Lower leg skin (tissue), 4 donors: ENCODE results near the gene HOXC13. TPM values are rescaled to one million over a fixed set of nuclear protein-coding genes. Genes with fewer than 3 reads are reported as not detected.

ENCODE experiments used
- DNase-seq, 2 donors: peaks; one replicate each; pipeline ENCODE4 v3.0.0-alpha.2; 2019; ENCODE audit warnings: low spot score in 2 of 2
- H3K4me3 ChIP-seq: fragments of 200-600 bp; sonication (generic); 2 replicates; pipeline ENCODE4 v1.5.1; 2017; ENCODE audit warnings: mild to moderate bottlenecking, low read depth; ENCODE audit not compliant: poor library complexity, severe bottlenecking
- POLR2A ChIP-seq, 2 donors: fragments of 450-650 bp; IDR thresholded peaks; one replicate each; pipeline ENCODE4 v1.6.1; 2016 to 2017; ENCODE audit warnings: antibody characterized with exemption in 2 of 2, mild to moderate bottlenecking in 1 of 2, moderate library complexity in 1 of 2
- WGBS, 2 donors: methylation state at CpG; one replicate each; pipeline ENCODE4 v1.1.5; 2018; 5-methylcytosine and 5-hydroxymethylcytosine counted together
- intact Hi-C: fragments of 100-400 bp; cut with DNase I; formaldehyde crosslinking; loops from one replicate; pipeline ENCODE4 v1.15.0; 2023; ENCODE audit warnings: low total_unique reads
- total RNA-seq, 4 donors: library from RNA; depleted of rRNA; stranded (reverse); fragments of >200 nt; gene quantifications; one replicate each; pipeline ENCODE4 v1.1.0, GENCODE V29; 2016
- TF ChIP-seq, protein P1 (sequence below), 3 donors: fragments of 450-650 bp; IDR thresholded peaks; one replicate each; pipeline ENCODE4 v1.5.1; 2016; ENCODE audit warnings: antibody characterized with exemption in 3 of 3, mild to moderate bottlenecking in 3 of 3, moderate library complexity in 2 of 3

Gene HOXC13
- total RNA-seq, 4 donors from 2014 or later: 9.8 to 14.9 (median 11.2) TPM

- no peak for DNase-seq
Measured at GRCh38 chr12:53985994-53986685, 47.5 kb downstream of the HOXC13 start.

DNA sequence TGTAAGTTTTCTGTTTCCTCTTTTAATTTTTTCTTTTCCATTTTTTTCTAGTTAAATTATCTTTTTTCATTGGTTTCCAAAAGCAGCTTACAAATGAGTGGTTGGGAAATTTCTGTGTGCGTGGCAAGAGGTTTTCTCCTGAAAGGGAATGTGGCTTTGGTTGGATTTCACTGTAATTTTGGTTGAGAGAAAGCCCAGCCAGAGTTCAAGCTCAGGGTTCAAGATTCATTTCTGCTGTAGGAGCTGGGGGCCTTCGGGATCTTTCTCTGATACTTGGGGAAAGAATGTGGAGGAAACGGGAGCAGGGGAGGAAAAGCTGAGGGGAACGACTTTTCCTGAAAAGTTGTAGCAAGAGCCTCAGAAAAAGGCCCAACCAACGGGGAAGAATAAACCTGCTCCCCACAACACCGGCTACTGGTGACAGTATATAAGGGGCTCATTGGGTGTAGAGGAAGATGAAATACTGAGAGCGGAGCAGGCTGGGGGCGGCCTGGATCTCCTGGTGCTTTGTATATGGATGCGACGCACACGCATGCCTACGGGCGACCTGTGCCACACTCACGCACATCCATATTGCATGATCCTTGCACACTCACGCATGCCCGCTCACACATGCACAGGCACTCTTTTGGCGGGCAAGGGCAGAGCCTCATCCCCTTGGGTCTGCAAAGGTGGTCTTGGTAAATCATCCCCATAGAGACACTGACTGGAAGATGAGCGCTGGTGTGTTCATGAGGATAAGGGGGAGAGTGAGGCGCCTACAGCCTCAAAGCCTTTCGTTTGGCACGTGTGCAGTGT lies 48.3 kb downstream of the HOXC13 start:
- intact Hi-C loops: no loop called here
- no peak for TF ChIP-seq POLR2A (IDR thresholded peaks at IDR 0.05)
- TF ChIP-seq, protein P1, sequence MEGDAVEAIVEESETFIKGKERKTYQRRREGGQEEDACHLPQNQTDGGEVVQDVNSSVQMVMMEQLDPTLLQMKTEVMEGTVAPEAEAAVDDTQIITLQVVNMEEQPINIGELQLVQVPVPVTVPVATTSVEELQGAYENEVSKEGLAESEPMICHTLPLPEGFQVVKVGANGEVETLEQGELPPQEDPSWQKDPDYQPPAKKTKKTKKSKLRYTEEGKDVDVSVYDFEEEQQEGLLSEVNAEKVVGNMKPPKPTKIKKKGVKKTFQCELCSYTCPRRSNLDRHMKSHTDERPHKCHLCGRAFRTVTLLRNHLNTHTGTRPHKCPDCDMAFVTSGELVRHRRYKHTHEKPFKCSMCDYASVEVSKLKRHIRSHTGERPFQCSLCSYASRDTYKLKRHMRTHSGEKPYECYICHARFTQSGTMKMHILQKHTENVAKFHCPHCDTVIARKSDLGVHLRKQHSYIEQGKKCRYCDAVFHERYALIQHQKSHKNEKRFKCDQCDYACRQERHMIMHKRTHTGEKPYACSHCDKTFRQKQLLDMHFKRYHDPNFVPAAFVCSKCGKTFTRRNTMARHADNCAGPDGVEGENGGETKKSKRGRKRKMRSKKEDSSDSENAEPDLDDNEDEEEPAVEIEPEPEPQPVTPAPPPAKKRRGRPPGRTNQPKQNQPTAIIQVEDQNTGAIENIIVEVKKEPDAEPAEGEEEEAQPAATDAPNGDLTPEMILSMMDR (IDR thresholded peaks at IDR 0.05): no peak
- WGBS, 2 donors: 13 to 21% methylated on average over 21 of the region's 21 CpGs
- no peak for DNase-seq
- no peak overlapping the region for H3K4me3 ChIP-seq

More at GRCh38 chr12:53985994-53986685, 47.5 kb downstream of the HOXC13 start:
- intact Hi-C loops: no loop called here
- WGBS, 2 donors: 1% methylated on average over 15 to 35 of the region's 50 CpGs
- TF ChIP-seq, protein P1 (IDR thresholded peaks at IDR 0.05): no peak
- peak overlapping the region; percentile 41 for H3K4me3 ChIP-seq

DNA sequence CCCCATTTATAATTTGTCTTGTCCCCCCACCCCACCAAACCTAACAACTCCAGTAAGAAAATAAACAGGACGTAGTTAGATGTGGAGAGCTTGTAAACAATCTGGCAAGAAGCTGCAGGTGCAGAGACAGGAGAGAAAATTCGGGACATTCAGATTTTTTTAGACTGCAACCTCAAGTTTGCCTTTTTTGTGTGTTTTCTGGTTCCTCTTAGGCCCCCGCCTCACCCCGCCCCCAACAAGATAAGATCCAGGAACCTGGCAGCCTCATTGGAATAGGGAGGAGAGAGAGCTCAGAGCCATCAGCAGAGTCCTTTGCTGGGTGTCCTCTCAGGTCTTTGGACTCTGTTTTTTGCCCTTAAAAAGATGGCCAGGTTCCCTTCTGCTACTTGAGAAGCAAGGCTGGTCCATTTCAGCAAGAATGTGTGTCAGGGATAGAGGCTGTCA lies 49.2 kb downstream of the HOXC13 start:
- no peak for TF ChIP-seq POLR2A (IDR thresholded peaks at IDR 0.05)
- TF ChIP-seq, protein P1 (IDR thresholded peaks at IDR 0.05): no peak
- 14 to 15% methylated on average over 4 of the region's 4 CpGs for WGBS, 2 donors
- intact Hi-C loops: no loop called here
- no peak for DNase-seq
- H3K4me3 ChIP-seq: no peak overlapping the region

GRCh38 chr12:53988541-53989226 lies 50.1 kb downstream of the HOXC13 start:
- DNase-seq: no peak
- 4 to 8% methylated on average over 5 of the region's 5 CpGs for WGBS, 2 donors
- H3K4me3 ChIP-seq: no peak overlapping the region
- intact Hi-C loops: no loop called here
- no peak for TF ChIP-seq POLR2A (IDR thresholded peaks at IDR 0.05)

DNA sequence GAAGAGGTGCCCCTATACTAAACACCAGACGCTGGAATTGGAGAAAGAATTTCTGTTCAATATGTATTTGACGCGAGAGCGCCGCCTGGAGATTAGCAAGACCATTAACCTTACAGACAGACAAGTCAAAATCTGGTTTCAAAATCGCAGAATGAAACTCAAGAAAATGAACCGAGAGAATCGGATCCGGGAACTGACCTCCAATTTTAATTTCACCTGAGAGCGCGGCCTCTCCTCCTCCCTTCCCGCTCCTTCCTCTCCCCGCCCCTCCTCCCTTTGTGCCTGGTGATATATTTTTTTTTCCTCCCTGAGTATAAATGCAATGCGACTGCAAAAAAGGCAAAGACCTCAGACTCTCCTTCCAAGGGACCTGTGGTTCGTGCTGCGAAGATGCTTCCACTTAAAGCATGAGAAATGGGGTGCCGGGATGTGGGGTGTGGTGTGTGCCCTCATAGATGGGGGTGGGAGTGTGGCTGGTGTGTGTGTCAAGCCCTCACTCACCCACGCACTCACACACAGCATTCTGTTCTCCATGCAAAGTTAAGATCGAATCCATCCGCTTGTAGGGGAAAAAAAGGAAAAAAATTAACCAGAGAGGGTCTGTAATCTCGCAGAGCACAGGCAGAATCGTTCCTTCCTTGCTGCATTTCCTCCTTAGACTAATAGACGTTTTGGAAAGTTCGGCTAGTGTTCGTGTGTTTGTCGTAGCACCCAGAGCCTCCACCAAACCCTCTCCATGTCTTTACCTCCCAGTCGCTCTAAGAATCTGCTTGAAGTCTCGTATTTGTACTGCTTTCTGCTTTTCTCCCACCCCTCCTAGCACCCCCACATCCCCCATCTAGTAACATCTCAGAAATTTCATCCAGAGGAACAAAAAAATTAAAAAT lies 50.8 kb downstream of the HOXC13 start:
- WGBS, 2 donors: 5 to 13% methylated on average over 28 of the region's 28 CpGs
- H3K4me3 ChIP-seq: no peak overlapping the region

More for the DNA sequence above, 50.8 kb downstream of the HOXC13 start:
- no peak for TF ChIP-seq POLR2A (IDR thresholded peaks at IDR 0.05)
- TF ChIP-seq, protein P1 (IDR thresholded peaks at IDR 0.05): no peak
- DNase-seq: no peak
- intact Hi-C loops: no loop called here
